Left colon (tissue), 2 donors: Measurements from ENCODE around the gene TTLL1. TPM values are rescaled to one million over a fixed set of nuclear protein-coding genes. Genes with fewer than 3 reads are reported as not detected.
"Not testable (repeated sequence)": the region's sequence is repeated elsewhere in the genome, so short reads cannot be mapped to it uniquely, and the experiment has no call there.

ENCODE experiments used
- ATAC-seq: fragments of 200-7000 bp; cut with Tn5 transposase; one replicate; pipeline ENCODE4 v1.9.1; 2020; ENCODE audit warnings: mild to moderate bottlenecking, moderate library complexity
- DNase-seq, 2 donors: peaks; one replicate each; pipeline ENCODE4 v3.0.0-alpha.2; 2020
- intact Hi-C, 2 donors: fragments of 100-400 bp; cut with DNase I in 1 of 2; cut with micrococcal nuclease in 1 of 2; formaldehyde crosslinking; loops; one replicate each; pipeline versions ENCODE4 v1.11.2 to v1.14.0; 2022; cut with DNase I, micrococcal nuclease
- total RNA-seq, 2 donors: library from RNA; stranded (reverse); fragmentation: NEBNext Ultra II Directional; extraction: Animal tissue kit (Norgen Biotek cat#: 25700); gene quantifications; one replicate each; pipeline ENCODE4 v1.2.1, GENCODE V29; 2021
- donor health status: DM: no; HTN: no; CAD: no.
- donor health status: DM: yes; HTN: yes; CAD: no.

TTLL1 gene
- total RNA-seq, 2 donors from 2014 or later, result 2.1 to 3.2 TPM

- ATAC-seq, result peak; percentile 28
- DNase-seq, result peak; percentile 47 to 65
- intact Hi-C loops, result no loop called here
Observed at GRCh38 chr22:43004362-43005035, 84.7 kb downstream of the TTLL1 start.

- ATAC-seq, result no peak
- intact Hi-C loops, result no loop called here
- DNase-seq, result no peak
Observed at GRCh38 chr22:43002202-43002586, 87.0 kb downstream of the TTLL1 start.

- peak in 1 of 2 donors; percentile 25 for DNase-seq
- intact Hi-C loops, result no loop called here
- peak; percentile 26 for ATAC-seq
Observed at GRCh38 chr22:43001271-43002201, 87.7 kb downstream of the TTLL1 start.

- no peak for DNase-seq
- ATAC-seq, result no peak
- intact Hi-C loops, result no loop called here
Observed at GRCh38 chr22:43000441-43001175, 88.6 kb downstream of the TTLL1 start.

DNA sequence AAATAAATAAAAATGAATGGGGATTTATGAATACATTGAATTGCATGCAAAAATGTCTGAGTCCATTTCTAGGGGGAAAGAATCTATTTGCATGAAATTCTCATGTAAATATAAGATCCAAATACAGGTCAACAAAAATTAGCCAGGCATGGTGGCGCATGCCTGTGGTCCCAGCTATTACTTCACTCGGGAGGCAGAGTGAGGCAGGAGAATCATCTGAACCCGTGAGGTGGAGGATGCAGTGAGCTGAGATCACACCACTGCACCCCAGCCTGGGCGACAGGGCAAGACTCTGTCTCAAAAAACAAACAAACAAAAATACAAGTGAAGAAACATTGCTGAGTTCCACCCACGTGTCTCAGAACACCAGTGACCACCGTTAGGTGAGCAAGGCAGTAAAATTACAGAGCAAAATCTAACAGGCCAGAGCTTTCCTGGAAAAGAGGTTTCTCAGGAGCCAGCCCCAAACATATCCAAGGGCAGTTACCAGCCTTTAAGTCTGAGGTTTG lies 91.6 kb downstream of the TTLL1 start:
- intact Hi-C loops, result no loop called here
- ATAC-seq (no peak), DNase-seq (no peak)

DNA sequence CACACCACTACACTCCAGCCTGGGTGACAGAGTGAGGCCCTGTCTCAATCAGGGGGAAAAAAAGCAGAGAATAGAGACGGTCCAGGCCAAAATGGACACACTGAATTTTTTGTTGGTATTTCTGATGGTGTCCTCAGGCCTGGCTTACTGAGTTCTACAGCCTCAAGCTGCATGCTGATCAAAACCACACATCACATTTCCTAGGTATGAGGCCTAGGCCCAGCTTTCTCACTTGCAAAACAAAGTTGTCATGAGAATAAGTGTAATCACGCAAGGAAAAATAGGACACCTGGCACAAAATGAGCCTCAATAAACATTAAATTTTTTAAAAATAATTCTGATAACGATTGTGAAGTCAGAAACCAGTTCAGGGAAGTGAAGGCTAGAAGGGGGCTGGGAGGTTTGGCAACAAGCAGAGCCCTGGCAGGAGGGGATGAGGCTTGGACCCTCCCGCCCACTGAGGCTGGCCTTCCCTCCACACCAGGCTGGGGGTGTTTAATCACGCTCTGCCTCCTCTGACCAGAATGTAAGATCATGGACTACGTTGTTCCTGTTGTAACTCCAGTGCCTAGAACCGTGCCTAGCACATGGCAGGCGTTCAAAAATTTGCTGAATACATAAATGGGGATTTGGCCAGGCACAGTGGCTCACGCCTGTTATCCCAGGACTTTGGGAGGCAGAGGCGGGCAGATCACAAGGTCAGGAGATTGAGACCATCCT lies 92.4 kb downstream of the TTLL1 start:
- intact Hi-C loops, result no loop called here
- no peak for ATAC-seq
- DNase-seq, result peak in 1 of 2 donors; percentile 22

DNA sequence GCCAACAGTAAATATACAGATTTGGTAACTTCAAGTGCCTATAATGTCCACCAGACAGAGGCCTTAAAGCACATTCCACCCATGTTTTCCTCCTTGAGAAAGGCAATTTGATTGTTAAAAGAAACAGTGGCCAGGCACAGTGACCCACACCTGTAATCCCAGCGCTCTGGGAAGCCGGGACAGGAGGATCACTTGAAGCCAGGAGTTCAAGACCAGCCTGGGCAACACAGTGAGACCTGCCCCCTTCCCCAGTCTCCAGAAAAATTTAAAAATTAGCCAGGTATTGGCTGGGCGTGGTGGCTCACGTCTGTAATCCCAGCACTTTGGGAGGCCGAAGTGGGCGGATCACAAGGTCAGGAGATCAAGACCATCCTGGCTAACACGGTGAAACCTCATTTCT lies 93.5 kb downstream of the TTLL1 start:
- intact Hi-C loops, ATAC-seq: not testable (repeated sequence)
- DNase-seq, result peak in 1 of 2 donors; percentile 22

DNA sequence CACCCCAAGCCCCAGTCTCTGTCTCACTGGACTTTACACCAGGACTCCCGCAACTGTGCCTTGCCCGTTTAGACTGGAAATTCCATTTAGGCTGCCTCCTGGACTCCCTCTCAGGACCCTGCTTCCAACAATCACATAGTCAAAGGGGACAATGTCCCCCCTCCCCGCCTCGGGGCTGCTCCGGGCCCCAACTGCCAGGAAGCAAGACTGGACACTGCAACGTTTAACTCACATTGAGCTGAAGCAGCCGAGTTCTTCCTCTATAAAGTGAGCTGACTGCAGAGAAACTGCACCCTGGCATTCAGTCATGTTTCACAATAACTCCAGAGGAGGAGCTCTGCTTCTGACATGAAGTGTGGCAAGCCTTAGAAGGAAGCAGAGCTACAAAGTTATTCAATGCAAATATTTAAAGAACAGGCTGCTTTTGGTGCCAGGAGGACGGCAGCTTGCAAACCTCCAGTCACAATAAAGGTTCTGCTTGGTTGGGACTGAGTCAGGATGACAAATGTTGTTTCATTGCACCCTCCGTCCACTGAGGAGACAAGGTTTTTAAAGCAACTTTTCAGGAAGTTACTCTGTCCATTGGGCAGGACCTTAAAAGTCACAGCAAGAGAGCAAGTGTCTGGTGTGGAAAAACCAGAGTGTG lies 94.2 kb downstream of the TTLL1 start:
- intact Hi-C loops, result no loop called here
- peak; percentile 54 to 78 for DNase-seq

DNA sequence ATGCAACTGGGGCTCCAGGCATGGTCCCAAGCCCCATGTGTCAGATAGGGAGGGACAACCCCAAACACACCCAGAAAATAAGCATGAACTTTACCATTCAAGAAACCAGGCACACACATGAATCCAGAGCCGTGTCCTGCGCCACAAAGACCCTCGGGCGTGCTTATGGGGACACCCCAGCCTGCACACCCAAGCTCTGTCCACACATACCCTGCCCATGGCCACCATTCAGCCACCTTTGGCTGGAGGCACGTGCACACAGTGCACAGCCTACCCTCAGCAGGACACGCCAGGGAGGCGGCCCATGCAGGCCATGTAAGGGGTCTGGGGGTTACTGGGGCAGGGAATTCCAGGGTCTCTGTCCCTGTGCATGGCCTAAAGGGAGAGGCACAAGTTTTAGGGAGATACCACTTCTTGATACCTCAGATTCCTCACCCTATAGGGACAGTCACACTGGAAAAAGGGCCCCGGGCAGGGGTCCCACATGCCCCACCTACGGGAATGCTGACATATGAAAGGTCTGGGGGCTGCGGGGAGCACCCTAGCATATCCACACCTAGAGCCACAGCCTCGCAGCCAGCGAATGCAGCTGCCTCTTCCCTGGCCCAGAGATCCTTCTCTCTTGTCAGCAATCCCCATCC lies 94.8 kb downstream of the TTLL1 start:
- intact Hi-C loops, result no loop called here
- DNase-seq (peak in 1 of 2 donors; percentile 29), ATAC-seq (peak; percentile 7)

More for the DNA sequence above, 94.2 kb downstream of the TTLL1 start:
- peak; percentile 81 for ATAC-seq

- intact Hi-C loops, result no loop called here
- peak in 1 of 2 donors; percentile 34 for DNase-seq
- ATAC-seq, result no peak
Observed at GRCh38 chr22:42993651-42994275, 95.4 kb downstream of the TTLL1 start.

GRCh38 chr22:42992886-42993479 lies 96.2 kb downstream of the TTLL1 start:
- peak in 1 of 2 donors; percentile 24 for DNase-seq
- ATAC-seq, result no peak
- intact Hi-C loops, result no loop called here

GRCh38 chr22:42992092-42992491 lies 97.1 kb downstream of the TTLL1 start:
- ATAC-seq, result no peak
- intact Hi-C loops, result no loop called here

DNA sequence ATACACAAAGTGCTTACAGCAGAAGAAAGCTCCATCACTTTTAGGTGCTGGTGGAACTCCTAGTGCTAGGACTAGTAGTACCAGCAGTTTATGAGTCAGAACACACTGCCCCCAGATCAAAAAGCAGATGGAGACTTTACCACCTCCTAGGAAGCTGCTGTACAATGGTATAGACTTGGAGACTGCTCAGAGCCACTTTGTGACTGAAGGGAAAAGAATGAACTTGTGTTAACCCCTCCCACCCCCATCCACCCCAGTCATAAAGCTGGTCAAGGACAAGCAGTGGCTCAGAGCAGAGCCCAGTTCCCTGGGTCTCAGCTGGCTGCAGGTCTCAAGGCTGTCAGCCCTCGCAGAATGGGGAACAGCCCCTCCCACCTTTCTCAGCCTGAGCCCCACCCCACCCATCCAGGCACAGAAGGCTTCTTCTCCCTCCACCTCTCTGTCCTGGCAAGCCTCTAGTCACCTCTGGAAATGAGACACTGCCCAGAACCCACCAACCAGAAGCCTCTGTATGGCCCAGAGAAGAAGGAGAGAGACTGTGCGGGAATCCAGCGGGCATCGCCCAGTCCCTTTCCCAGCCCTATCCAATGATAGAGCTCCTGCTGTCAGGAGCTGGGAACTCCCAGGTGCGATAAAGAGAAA lies 98.1 kb downstream of the TTLL1 start:
- DNase-seq, result peak; percentile 53 to 72
- peak; percentile 67 for ATAC-seq
- intact Hi-C loops, result no loop called here

More at GRCh38 chr22:42992092-42992491, 97.1 kb downstream of the TTLL1 start:
- no peak for DNase-seq

DNA sequence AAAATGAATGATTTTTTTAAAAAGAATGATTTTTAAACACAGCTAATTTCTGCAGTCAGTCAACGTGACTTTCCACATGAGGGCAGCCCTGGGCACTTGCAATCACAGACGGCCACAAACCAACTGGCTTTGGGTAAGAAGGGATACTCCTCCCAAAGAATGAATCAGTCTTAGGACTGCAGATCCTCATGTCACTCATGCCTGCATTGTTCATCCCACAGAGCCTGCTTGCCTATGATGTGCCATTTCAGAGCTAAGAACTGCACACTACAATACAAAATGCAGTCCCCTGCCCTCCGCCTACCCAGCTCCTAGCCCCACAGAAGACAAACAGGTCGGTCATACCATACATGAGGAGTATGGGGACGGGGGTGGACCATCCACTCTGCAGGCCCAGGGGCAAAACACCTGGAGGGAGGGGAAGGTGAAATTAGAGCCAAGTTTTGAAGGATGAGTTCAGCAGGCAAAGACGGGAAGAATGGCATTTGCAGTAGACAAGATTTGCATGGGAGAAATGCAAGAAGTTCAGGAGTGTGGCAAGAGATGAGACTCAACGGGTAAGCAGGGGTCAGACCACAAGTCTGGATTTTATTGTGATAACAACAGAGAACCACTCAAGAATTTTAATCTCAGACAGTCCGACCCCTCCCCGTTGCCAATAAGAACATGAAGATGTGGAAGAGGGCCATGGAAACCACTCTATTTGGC lies 98.9 kb downstream of the TTLL1 start:
- intact Hi-C loops, result no loop called here
- DNase-seq, result peak in 1 of 2 donors; percentile 45
- no peak for ATAC-seq
